Left lung (tissue), 10 donors: ENCODE measurements around the gene ADSS1. TPM values are rescaled to one million over a fixed set of nuclear protein-coding genes. Genes with fewer than 3 reads are reported as not detected.

Experiments
- ATAC-seq: fragments of 200-7000 bp; cut with Tn5 transposase; one replicate; pipeline ENCODE4 v1.9.1; 2020; ENCODE audit warnings: moderate library complexity
- DNase-seq, 4 donors: peaks; one replicate each; pipeline ENCODE4 v3.0.0-alpha.2; 2013 to 2020
- H3K27ac ChIP-seq, 2 donors: fragments of 200-600 bp; sonication (generic) in 1 of 2; one replicate each; pipeline versions ENCODE4 v1.5.0 to v1.8.0; 2020 to 2021
- H3K27me3 ChIP-seq, 2 donors: fragments of 200-600 bp; sonication (generic) in 1 of 2; one replicate each; pipeline versions ENCODE4 v1.5.0 to v1.8.0; 2020 to 2021
- H3K36me3 ChIP-seq, 2 donors: fragments of 200-600 bp; sonication (generic) in 1 of 2; one replicate each; pipeline versions ENCODE4 v1.5.0 to v1.8.0; 2020 to 2021
- H3K4me1 ChIP-seq, 2 donors: fragments of 200-600 bp; one replicate each; pipeline ENCODE4 v1.8.0; 2021
- H3K4me3 ChIP-seq, 2 donors: fragments of 200-600 bp; sonication (generic) in 1 of 2; one replicate each; pipeline versions ENCODE4 v1.5.0 to v1.8.0; 2020 to 2021; ENCODE audit warnings: mild to moderate bottlenecking in 1 of 2
- H3K9me3 ChIP-seq, 2 donors: fragments of 200-600 bp; sonication (generic) in 1 of 2; one replicate each; pipeline versions ENCODE4 v1.5.0 to v1.8.0; 2020 to 2021
- intact Hi-C, 2 donors: fragments of 100-400 bp; cut with DNase I; formaldehyde crosslinking; loops; one replicate each; pipeline versions ENCODE4 v1.11.2 to v1.14.2; 2022
- polyA plus RNA-seq, 6 donors: library from polyadenylated mRNA; unstranded; fragments of 120-200 nt; gene quantifications; one replicate each; pipeline ENCODE4 v1.2.1, GENCODE V29; 2013; ENCODE audit not compliant: insufficient read length in 6 of 6
- total RNA-seq, 2 donors: library from RNA; stranded (reverse); fragmentation: NEBNext Ultra II Directional; extraction: Animal tissue kit (Norgen Biotek cat#: 25700); gene quantifications; one replicate each; pipeline ENCODE4 v1.2.1, GENCODE V29; 2021
- TF ChIP-seq, protein P1 (sequence below), 2 donors: fragments of 200-600 bp; sonication (generic) in 1 of 2; IDR thresholded peaks; one replicate each; pipeline versions ENCODE4 v1.5.0 to v1.8.0; 2021; ENCODE audit warnings: antibody characterized with exemption in 2 of 2
- donor health status: DM: no; HTN: yes; CAD: no.
- donor health status: DM: no; HTN: no; CAD: no.

The ADSS1 gene
- total and polyA plus RNA-seq, 8 donors, result 5.2 to 16.6 (median 11.2) TPM

DNA sequence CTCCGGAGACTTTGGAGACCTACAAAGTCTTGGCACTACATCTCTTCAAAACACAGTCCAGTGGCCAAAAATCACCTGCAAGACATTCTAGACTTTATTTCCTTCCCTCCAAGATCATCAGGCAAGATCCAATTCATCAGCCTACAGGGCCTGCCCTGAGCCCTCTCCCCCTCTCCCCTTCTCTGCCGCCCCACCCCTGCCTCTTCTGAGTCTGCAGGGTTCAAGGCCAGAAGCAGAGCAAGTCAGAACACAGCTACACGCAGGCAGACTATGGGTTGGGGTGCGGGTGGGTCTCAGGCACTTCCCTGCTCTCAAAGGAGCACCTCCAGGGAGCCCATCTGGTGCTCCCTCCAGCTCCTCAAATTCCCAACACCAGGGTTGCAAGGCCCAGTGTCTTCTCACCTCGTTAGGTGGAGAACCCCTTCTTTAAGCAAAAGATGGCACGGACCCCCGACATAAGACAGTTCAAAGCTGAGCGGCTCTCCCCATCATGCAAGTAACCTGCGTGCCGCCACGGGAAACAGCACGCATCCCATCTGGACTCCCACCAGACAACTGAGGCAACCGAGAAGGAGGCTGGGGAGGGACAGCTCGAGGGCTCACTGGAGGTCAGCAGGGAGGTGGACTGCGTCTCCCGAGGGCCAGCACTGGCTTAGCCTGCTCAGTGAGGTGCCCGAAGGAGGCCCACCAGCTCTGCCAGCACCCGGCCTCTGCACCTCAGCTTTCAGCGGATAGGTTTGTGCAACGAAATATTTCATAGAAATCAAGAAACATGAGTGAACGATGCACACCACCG lies 40.2 kb upstream of the ADSS1 start:
- Histone ChIP-seq H3K9me3 (no peaks in the 10 kb centered on the region), H3K27ac (no peak overlapping the region), H3K4me3 (no peak overlapping the region), H3K36me3 (no peaks in the 10 kb centered on the region), H3K27me3 (peaks cover 0 to 7% of the 10 kb centered on the region in 2 donors), H3K4me1 (peaks cover 38 to 64% of the 10 kb centered on the region in 2 donors)
- DNase-seq (peak in 1 of 4 donors; percentile 70), ATAC-seq (no peak)
- TF ChIP-seq, protein P1, sequence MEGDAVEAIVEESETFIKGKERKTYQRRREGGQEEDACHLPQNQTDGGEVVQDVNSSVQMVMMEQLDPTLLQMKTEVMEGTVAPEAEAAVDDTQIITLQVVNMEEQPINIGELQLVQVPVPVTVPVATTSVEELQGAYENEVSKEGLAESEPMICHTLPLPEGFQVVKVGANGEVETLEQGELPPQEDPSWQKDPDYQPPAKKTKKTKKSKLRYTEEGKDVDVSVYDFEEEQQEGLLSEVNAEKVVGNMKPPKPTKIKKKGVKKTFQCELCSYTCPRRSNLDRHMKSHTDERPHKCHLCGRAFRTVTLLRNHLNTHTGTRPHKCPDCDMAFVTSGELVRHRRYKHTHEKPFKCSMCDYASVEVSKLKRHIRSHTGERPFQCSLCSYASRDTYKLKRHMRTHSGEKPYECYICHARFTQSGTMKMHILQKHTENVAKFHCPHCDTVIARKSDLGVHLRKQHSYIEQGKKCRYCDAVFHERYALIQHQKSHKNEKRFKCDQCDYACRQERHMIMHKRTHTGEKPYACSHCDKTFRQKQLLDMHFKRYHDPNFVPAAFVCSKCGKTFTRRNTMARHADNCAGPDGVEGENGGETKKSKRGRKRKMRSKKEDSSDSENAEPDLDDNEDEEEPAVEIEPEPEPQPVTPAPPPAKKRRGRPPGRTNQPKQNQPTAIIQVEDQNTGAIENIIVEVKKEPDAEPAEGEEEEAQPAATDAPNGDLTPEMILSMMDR (IDR thresholded peaks at IDR 0.05), result no peak
- intact Hi-C loops, result no loop called here

DNA sequence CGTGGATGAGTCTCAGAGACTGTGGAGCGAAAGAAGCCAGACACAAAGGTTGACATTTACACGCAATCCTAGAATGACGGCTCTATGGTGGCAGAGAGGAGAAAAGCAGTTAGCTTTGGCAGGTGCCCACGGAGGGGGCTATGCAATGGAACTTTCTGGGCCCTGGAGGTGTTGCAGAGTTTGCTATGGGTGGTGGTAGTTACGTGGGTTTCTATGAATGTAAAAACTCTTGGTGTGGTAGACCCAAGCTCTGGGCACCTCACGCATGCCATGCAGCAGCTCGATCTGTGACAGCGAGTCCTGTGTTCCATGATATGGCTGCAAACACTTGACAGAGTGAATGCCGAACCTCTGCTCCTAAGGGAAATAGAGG lies 39.6 kb upstream of the ADSS1 start:
- no peak overlapping the region for H3K27ac ChIP-seq
- no peaks in the 10 kb centered on the region for H3K36me3 ChIP-seq
- ATAC-seq, result no peak
- DNase-seq, result no peak
- intact Hi-C loops, result no loop called here
- H3K27me3 ChIP-seq, result peaks cover 0 to 13% of the 10 kb centered on the region in 2 donors
- H3K4me3 ChIP-seq, result no peak overlapping the region
- H3K9me3 ChIP-seq, result no peaks in the 10 kb centered on the region
- H3K4me1 ChIP-seq, result peaks cover 40 to 63% of the 10 kb centered on the region in 2 donors
- TF ChIP-seq, protein P1 (IDR thresholded peaks at IDR 0.05), result no peak

DNA sequence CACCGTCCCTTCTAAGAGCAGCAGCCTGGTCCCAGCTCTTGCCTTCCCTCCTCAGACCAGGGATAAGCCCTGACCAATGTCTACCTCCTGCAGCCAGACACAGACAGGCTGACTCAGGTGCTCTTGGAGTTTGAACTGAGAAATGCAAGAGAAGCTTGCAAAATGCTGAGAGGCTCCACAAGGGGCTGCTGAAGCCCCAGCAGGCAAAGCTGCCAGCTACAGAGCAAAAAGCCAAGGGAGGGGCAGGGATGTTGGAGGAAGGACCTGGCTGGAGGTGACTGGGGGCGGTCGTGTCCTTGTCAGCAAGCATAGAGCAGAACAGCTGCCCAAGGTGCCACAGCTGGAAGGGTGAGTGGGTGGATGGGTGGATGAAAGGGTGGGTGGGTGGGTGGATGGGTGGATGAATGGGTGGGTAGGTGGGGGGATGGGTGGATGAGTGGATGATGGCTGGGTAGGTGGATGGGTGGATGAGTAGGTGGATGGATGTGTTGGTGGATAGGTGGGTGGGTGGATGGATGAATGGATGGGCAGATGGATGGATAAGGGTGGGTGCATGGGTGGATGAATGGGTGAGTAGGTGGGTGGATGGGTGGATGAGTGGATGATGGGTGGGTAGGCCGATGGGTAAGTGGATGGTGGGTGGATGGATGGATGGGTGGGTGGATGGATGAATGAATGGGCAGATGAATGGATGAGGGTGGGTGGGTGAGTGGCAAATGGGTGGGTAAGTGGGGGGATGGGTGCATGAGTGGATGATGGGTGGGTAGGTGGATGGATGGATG lies 38.6 kb upstream of the ADSS1 start:
- intact Hi-C loops, result no loop called here
- TF ChIP-seq, protein P1 (IDR thresholded peaks at IDR 0.05), result no peak
- peaks cover 38 to 61% of the 10 kb centered on the region in 2 donors for H3K4me1 ChIP-seq
- no peak for DNase-seq
- ATAC-seq, result no peak
- H3K27ac ChIP-seq, result no peak overlapping the region
- peaks cover 0 to 22% of the 10 kb centered on the region in 2 donors for H3K27me3 ChIP-seq
- no peaks in the 10 kb centered on the region for H3K9me3 ChIP-seq
- H3K4me3 ChIP-seq, result no peak overlapping the region
- no peaks in the 10 kb centered on the region for H3K36me3 ChIP-seq

DNA sequence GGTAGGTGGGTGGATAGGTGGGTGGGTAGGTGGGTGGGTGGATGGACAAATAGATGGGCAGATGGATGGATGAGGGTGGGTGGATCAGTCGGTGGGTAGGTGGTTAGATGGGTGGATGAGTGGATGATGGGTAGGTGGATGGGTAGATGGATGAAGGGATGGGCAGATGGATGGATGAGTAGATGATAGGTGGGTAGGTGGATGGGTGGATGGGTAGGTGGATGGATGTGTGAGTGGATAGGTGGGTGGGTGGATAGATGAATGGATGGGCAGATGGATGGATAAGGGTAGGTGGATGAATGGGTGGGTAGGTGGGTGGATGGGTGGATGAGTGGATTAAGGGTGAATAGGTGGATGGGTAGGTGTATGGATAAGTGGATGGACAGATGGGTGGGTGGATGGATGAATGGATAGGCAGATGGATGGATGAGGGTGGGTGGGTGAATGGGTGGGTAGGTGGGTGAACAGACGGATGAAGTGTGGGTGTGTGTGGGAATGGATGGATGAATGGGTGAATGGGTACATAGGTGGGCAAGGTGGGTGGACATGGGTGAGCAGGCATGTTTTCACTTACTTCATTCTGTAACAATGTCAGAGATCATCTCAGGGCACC lies 37.9 kb upstream of the ADSS1 start:
- Histone ChIP-seq H3K36me3 (no peaks in the 10 kb centered on the region), H3K9me3 (no peaks in the 10 kb centered on the region), H3K27ac (no peak overlapping the region), H3K4me3 (no peak overlapping the region), H3K4me1 (peaks cover 39 to 61% of the 10 kb centered on the region in 2 donors), H3K27me3 (peaks cover 0 to 25% of the 10 kb centered on the region in 2 donors)
- no peak for DNase-seq
- TF ChIP-seq, protein P1 (IDR thresholded peaks at IDR 0.05), result no peak
- no peak for ATAC-seq
- intact Hi-C loops, result no loop called here
